Embryonic facial prominence (tissue), 1 donor: Measurements from ENCODE around the gene ZSCAN10.
"Not testable (repeated sequence)": the region's sequence is repeated elsewhere in the genome, so short reads cannot be mapped to it uniquely, and the experiment has no call there.

Source experiments
- DNase-seq: peaks from one replicate; pipeline ENCODE4 v3.0.0-alpha.2; 2016; ENCODE audit errors: extremely low spot score

The ZSCAN10 gene

DNA sequence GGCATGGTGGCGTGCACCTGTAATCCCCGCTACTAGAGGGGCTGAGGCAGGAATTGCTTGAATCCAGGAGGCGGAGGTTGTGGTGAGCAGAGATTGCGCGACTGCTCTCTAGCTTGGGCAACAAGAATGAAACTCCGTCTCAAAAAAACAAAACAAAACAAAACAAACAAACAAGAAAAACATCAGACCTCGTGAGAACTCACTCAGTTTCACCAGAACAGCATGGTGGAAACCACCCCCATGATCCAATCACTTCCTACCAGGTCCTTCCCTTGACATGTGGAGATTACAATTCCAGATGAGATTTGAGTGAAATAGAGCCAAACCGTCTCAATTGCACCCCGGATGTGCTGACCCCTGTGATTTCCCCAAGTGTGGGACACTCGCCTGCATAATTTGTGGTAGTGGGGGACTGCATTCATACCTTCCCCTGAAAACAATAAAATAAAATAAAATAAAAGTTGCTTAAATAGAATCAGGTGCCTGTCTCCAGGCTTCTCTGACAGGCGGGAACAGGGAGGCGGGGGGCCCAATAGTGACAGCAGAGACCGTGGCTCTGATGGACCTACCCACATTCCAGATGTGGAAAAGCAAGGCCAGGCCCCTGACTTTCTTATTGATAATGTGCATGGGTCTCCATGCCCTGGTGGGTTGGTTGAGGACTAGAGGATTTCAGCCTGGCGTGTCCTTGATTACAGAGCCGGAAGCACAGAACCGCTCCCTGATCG is 13.1 kb downstream of the ZSCAN10 start:
- DNase-seq: no peak

GRCh38 chr16:3084969-3085670 is 14.0 kb downstream of the ZSCAN10 start:
- DNase-seq: no peak

DNA sequence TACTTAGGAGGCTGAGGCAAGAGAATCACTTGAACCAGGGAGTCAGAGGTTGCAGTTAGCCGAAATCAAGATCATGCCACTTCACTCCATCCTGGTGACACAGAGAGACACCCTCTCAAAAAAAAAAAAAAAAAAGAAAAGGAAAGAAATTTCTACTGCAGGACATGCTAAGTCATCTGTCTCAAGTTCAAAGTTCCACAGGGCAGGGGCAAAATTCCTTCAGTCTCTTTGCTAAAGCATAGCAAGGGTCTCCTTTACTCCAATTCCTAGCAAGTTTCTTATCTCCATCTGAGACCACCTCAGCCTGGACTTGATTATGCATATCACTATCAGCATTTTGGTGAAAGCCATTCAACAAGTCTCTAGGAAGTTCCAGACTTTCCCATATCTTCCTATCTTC is 14.6 kb downstream of the ZSCAN10 start:
- no peak for DNase-seq

DNA sequence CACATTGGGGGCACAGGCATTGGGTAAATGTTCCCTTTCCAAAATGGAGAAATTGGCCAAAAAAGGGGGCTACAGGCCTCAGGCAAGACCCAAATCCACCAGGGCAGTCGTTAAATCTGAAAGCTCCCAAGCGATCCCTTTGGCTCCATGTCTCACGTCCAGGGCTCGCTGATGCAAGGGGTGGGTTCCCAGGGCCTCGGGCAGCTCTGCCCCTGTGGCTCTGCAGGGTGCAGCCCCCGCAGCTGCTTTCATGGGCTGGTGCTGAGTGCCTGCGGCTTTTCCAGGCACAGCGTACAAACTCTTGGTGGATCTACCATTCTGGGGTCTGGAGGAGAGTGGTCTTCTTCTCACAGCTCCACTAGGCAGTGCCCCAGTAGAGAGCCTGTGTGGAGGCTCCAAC is 15.7 kb downstream of the ZSCAN10 start:
- DNase-seq: not testable (repeated sequence)

- not testable (repeated sequence) for DNase-seq
Observed at GRCh38 chr16:3081957-3082356, 17.1 kb downstream of the ZSCAN10 start.

- DNase-seq: no peak
Observed at GRCh38 chr16:3080024-3080423, 19.1 kb downstream of the ZSCAN10 start.

GRCh38 chr16:3076577-3076976 is 22.5 kb downstream of the ZSCAN10 start:
- no peak for DNase-seq

- not testable (repeated sequence) for DNase-seq
Observed at GRCh38 chr16:3075946-3076345, 23.1 kb downstream of the ZSCAN10 start.

- no peak for DNase-seq
Observed at GRCh38 chr16:3075523-3075915, 23.6 kb downstream of the ZSCAN10 start.

- DNase-seq: no peak
Observed at GRCh38 chr16:3074860-3075522, 24.1 kb downstream of the ZSCAN10 start.

- DNase-seq: no peak
Observed at GRCh38 chr16:3073448-3073847, 25.6 kb downstream of the ZSCAN10 start.

DNA sequence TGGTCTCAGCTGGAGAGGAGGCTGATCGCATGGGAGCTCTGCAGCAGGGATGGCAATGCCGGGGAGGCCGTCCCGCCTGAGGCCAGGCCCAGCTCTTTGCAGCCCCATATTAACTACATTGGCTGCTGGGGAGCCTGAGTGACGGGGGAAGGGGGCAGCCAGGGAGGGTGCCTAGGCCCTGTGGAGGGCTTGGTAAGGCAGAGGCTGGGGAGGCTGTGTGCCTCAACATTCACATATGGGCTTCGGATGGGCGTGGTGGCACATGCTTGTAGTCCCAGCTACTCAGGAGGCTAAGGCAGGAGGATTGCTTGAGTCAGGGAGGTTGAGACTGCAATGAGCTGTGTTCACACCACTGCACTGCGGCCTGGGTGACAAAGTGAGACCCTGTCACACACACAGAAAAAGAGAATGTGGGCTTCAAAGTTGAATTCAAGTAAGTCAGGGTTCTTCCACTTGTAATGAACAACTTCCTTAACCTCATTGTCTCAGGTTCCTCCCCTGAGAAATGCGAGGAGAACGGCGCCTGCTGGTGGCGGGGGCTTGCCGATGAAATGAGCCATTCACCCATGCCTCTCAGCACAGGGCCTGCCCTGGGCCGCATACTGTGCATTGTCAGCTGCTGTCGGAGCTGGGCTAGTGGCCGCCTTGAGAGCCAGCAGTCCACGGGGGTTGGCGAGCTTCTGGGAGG is 26.4 kb downstream of the ZSCAN10 start:
- DNase-seq: not testable (repeated sequence)

DNA sequence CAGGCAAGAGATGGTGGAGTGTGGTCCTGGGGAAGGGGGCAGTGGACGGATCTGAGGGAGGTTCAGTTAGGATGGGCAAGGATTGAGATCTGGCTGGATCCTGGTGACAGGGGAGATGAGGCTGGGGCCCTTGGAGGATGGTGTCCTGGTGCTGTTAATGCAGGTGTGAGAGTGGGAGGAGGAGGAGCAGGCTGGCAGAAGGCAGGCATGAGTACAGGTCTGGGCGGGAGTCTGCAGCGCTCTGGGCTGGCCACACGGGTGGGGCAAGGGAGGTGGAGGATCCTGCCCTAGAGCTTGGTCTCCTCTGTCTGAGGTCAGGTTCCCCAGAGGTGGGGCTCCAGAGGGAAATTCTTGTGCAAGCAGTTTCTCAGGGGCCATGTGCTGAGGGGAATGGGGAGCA is 26.9 kb downstream of the ZSCAN10 start:
- not testable (repeated sequence) for DNase-seq

DNA sequence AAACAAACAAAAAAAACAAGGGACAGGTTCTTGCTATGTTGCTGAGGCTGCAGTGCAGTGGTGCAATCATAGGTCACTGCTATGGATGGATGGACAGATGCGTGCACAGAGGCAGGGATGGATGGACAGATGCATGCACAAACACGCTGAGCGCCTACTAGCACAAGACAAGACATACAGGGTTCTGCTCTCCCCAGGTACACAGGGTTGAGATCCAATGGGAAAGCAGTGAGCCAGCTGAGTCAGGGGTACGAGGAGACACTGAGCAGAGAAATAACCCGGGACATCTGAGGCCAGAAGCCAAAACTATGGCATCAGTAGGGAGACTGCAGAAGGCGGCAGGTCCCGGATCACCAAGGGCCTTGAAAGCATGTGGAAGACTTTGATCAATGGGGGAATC is 27.4 kb downstream of the ZSCAN10 start:
- DNase-seq: no peak

DNA sequence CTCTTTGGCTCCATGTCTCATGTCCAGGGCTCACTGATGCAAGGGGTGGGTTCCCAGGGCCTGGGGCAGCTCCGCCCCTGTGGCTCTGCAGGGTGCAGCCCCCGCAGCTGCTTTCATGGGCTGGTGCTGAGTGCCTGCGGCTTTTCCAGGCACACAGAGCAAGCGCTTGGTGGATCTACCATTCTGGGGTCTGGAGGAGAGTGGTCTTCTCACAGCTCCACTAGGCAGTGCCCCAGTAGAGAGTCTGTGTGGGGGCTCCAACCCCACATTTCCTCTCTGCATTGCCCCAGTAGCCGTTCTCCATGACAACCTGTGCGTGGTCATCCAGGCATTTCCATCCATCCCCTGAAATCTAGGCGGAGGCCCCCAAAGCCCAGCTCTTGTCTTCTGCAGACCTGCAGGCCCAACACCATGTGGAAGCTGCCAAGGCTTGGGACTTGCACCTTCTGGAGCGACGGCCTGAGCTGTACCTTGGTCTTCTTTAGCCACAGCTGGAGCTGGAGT is 28.4 kb downstream of the ZSCAN10 start:
- no peak for DNase-seq

- DNase-seq: not testable (repeated sequence)
Observed at GRCh38 chr16:3069146-3069545, 29.9 kb downstream of the ZSCAN10 start.

- DNase-seq: no peak
Observed at GRCh38 chr16:3068487-3068886, 30.6 kb downstream of the ZSCAN10 start.

DNA sequence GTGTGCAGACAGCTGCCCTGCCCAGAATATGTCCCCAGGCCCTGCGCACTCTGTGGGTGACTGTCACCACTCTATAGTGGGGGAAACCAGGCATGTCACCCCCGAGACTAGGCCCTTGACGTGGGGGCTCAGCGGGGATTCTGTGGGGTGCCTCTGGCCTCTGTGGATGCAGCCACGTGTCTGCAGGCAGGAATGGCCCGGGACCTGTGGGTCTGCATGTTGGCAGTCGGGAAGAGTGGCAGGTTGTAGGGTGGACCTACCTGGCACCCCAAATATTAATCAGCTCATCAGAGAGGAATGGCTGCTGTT is 32.7 kb downstream of the ZSCAN10 start:
- DNase-seq: no peak

GRCh38 chr16:3065742-3066439 is 33.2 kb downstream of the ZSCAN10 start:
- DNase-seq: no peak

DNA sequence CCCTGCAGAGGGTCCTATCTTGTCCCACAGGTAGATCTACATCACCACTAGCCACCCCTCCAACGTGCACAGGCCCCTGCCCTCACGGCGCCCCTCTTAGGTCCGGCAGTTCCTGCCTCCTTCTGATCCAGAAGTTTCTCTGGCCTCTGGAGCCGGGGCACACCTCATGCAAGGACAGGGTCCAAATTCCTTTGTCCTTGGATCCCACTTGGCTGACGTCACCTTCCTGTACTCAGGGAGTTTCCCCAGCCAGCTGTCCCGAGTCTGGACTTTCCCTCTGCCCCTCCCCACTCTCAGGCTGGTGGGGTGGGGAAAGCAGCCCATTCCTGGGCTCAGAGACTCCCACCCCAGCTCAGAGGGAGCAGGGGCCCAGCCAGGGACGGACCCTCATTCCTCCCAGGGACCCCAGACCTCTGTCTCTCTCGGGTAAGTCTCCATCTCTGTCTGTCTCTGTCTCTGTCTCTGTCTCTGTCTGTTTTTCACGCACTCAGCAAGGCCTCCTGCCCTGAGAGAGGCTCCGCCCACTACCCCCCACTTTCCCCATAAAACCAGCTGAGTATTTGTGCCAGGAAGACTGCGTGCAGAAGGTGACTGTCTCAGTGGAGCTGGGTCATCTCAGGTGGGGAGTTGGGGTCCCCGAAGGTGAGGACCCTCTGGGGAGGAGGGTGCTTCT is 33.9 kb downstream of the ZSCAN10 start, which contains the start of gene IL32:
IL32 (plus strand) TSS at position 572 of the 673 bp plus-strand sequence. CDS start 172 bp downstream, outside the sequence.
- no peak for DNase-seq
